GM19035 (cell line): ENCODE results near the gene DDX39B.
"Not testable (repeated sequence)": the region's sequence is repeated elsewhere in the genome, so short reads cannot be mapped to it uniquely, and the experiment has no call there.

Experiments used
- ATAC-seq: cut with Tn5 transposase; IDR thresholded peaks from one replicate; pipeline ENCODE4 v1.9.1; 2021; ENCODE audit not compliant: unreplicated experiment

Gene DDX39B

DNA sequence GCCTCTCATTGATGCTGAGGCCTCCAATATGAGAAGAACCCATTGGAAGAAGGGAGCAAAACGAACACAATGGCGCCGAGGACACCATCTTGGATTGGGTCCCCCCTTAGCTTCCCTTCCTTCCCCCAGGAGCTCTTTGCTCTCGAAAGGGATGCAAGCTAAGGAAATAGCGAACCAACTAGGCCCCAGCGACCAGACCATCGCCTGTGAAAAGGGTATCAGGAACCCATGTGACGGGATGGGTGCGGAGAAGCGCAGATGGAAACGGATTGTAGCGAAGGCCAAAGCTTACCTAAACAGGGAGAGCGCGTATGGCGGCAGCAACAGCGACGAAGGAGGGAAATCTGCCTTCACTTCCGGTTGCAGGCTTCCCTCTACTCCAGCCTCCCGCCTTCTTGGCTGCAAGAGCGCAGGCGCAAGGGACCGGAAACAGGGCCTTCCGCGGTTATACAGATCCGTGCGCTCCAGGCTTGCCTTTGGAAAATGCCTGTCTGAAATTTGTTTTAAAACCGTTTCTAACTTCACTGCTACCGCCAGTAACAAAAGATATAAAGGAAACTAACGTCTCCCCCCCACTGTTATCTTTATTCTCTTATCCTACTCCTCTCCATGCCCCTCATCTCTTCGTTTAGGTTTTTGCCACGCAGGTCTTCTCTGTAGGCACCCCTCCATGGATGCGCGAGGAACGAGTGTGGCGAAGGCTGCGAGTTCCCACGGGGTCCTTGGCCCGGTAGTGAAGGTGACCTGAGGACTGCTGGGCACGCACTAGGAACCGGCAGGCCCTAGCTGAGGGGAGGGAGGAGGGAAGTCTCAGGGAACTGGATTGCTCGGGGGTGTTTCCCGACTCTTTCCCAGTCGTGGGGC is at the start of gene DDX39B:
TSS of gene DDX39B (minus strand) at position 346 of the 864 bp plus-strand sequence. CDS start 1,471 bp downstream, outside the sequence.
- peak; percentile 78 for ATAC-seq

DNA sequence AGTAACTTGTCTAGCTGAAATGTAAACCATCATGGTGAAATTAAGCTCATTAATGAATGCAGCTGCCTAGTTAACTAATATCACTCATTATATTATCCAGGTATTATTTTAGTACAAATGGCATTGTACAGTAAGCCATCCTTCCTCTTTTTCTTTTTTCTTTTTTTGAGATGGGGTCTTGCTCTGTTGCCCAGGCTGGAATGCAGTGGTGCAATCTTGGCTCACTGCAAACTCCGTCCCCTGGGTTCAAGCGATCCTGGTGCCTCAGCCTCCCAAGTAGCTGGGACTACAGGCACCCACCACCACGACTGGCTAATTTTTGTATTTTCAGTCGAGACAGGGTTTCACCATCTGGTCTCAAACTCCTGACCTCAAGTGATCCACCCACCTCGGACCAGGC is 48.9 kb upstream of the DDX39B start:
- ATAC-seq: not testable (repeated sequence)

DNA sequence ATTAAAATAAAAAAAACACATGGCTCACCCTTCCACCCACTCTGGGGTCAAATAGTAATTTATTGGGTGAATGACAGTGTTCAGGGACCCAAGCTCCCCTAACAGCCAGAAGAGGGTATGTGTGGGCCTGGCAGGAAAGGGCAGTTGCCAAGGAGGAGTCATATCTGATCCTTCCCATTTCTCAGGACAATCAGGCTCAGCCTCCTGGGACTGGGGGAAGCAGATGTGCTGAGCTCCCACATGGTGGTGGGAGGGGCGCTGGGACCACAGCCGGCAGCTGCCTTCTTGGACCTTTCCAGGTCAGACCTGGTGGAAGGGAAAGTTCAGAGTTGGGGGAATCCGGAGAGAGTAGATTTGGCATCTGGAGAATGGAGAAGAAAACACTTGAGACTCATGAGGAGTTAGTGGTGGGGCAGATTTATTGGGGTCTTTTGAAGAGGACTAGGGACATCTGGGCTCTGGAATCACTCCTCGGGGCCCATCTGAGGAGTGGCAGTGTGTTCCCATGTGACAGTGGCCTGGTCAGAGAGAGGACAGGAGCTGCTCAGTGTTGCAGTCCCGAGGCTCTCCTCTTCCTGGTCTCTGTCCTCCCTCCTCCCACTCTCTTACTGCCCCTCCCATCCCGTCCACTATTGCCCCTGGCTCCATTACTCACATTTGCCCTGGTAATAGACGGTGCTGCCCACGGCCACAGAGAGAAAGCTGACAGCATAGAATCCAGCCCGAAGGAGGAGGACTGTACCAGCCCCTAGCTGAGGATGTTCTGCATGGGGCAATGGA is 47.3 kb upstream of the DDX39B start:
- no peak for ATAC-seq

DNA sequence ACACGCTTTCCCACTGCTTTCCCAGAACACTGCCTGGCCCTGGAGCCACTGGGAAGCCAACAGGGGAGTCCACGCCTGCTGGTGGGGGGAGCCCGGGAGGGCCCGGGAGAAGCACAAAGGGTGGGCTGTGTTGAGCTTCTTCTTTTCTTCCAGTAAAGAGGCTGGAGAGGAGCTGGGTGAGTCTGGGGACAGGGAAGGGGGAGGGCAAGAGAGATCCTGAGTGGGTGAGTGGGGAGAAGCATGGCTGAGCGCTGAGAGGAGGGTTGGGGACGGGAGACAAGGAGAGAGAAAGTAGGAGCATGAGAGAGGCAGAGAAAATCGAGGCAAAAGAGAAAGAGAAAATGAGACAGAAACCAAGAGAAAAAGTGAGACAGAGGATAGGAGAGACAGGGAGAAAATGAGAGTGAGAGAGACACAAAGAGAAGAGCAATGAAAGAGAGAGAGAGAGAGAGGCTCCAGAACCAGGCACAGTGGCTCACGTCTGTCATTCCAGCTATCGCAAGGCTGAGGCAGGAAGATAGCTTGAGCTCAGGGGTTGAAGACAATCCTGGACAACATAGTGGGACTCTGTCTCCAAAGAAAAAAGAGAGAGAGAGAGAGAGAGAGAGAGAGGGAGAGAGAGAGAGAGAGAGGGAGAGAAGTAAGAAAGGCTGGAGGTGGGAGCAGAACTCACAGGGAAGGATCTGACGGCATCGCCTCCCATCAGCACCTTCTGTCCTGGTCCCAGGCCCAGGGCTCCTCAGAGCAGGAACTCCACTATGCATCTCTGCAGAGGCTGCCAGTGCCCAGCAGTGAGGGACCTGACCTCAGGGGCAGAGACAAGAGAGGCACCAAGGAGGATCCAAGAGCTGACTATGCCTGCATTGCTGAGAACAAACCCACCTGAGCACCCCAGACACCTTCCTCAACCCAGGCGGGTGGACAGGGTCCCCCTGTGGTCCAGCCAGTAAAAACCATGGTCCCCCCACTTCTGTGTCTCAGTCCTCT is 46.3 kb upstream of the DDX39B start:
- no peak for ATAC-seq

- ATAC-seq: no peak
These were observed 44.9 kb upstream of the DDX39B start for GRCh38 chr6:31586599-31587281.

GRCh38 chr6:31586008-31586407 is 44.2 kb upstream of the DDX39B start, which contains the start of gene LST1:
LST1 (plus strand) TSS chr6:31586277; CDS start chr6:31587300, 1,023 bp downstream.
- ATAC-seq: no peak

- no peak for ATAC-seq
These were observed 43.7 kb upstream of the DDX39B start for GRCh38 chr6:31585491-31585890.

GRCh38 chr6:31582230-31582643 is 40.4 kb upstream of the DDX39B start, which contains the start of gene LTB:
LTB (minus strand) TSS chr6:31582424; CDS start chr6:31582417, 7 bp downstream.
- no peak for ATAC-seq

- ATAC-seq: no peak
These were observed 39.8 kb upstream of the DDX39B start for GRCh38 chr6:31581434-31582229.

GRCh38 chr6:31580807-31581433 is 39.1 kb upstream of the DDX39B start:
- peak; percentile 56 for ATAC-seq

GRCh38 chr6:31580438-31580740 is 38.6 kb upstream of the DDX39B start:
- no peak for ATAC-seq

DNA sequence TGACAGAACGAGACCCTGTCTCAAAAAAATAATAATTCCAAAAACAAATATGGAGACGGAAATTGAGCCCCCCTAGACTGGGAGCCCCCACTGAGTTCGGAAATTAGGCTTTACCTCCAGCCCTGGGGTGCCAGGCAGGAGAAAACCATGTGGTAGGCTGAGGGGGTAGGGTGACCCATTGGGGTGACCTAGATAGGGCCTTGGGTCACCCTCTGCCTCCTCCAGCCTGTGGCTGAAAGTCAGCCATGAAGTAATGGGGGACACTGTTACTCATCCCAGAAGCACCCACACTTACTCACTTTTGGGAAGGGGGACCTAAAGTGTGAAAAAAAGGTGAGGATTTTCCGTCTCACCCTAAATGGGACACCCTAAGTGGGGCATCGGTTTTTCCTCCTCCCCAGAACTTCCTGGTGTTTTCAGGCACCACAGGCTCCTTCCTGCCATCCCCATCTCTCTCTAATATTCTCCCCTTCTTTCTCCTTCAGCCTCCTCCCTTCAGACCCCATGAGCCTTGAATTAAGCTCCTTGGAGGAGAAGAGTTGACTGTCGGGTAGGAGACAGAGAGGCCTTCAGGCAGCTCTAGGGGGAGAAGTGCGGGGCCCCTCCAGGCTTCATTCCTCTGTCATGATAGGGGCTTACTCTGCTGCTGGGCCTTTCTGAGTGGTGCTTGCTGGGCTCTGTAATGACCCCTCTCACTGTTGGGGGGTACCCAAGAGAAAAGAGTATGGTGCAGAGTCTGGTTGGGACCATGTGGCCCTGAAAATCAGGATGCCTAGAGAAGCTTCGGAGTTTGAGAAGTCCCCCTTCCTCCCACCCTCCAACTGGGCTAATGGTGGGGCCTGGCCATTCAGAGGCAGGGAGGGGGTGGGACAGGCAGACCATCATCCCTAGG is 38.0 kb upstream of the DDX39B start:
- ATAC-seq: no peak

- ATAC-seq: no peak
These were observed 37.3 kb upstream of the DDX39B start for GRCh38 chr6:31579119-31579505.

DNA sequence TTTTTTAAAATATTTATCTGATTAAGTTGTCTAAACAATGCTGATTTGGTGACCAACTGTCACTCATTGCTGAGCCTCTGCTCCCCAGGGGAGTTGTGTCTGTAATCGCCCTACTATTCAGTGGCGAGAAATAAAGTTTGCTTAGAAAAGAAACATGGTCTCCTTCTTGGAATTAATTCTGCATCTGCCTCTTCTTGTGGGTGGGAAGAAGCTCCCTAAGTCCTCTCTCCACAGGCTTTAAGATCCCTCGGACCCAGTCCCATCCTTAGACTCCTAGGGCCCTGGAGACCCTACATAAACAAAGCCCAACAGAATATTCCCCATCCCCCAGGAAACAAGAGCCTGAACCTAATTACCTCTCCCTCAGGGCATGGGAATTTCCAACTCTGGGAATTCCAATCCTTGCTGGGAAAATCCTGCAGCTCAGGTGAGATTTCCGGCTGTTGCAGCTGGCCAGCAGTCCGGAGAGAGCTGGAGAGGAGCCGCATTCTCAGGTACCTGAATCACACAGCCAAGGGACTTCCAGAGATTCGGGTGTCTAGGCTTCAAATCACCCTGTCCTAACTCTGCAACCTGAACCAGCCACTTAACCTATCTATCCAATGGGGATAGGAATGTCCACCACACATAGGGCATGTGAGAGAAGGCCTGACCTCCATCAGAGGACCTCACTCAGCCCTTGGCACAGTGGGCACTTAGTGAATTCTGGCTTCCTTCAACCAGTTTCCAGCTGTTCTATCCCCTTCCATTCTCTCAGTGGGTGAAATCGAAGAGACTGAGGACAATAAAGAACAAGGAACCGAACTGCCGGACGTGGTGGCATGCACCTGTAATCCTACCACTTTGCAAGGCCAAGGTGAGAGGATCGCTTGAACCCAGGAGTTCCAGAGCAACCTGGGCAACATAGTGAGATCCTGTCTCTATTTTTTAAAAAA is 36.6 kb upstream of the DDX39B start:
- ATAC-seq: no peak

DNA sequence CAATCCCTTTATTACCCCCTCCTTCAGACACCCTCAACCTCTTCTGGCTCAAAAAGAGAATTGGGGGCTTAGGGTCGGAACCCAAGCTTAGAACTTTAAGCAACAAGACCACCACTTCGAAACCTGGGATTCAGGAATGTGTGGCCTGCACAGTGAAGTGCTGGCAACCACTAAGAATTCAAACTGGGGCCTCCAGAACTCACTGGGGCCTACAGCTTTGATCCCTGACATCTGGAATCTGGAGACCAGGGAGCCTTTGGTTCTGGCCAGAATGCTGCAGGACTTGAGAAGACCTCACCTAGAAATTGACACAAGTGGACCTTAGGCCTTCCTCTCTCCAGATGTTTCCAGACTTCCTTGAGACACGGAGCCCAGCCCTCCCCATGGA is 35.8 kb upstream of the DDX39B start:
- ATAC-seq: no peak

DNA sequence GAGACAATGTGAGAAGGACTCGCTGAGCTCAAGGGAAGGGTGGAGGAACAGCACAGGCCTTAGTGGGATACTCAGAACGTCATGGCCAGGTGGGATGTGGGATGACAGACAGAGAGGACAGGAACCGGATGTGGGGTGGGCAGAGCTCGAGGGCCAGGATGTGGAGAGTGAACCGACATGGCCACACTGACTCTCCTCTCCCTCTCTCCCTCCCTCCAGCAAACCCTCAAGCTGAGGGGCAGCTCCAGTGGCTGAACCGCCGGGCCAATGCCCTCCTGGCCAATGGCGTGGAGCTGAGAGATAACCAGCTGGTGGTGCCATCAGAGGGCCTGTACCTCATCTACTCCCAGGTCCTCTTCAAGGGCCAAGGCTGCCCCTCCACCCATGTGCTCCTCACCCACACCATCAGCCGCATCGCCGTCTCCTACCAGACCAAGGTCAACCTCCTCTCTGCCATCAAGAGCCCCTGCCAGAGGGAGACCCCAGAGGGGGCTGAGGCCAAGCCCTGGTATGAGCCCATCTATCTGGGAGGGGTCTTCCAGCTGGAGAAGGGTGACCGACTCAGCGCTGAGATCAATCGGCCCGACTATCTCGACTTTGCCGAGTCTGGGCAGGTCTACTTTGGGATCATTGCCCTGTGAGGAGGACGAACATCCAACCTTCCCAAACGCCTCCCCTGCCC is 35.2 kb upstream of the DDX39B start:
- no peak for ATAC-seq
